ENCODE data around the gene ATG7.

ATG7 gene

GRCh38 chr3:11559816-11560633, 287.8 kb downstream of the ATG7 start:
- H3K4me3 ChIP-seq (ENCODE audit: low read depth, low read length): no peak overlapping the region
- in situ Hi-C loops (cut with HindIII; ENCODE audit: low sequenced_read_pairs): loop anchor here (25.0 kb wide), 1 partner anchor 173 kb away; no protein-coding TSS in a partner anchor
- no peak for TF ChIP-seq CTCF (IDR thresholded peaks at IDR 0.05; ENCODE audit: low read depth, low read length, missing control alignments)
- no peak for DNase-seq (ENCODE audit: low read depth)

- H3K4me3 ChIP-seq (ENCODE audit: low read depth, low read length): no peak overlapping the region
- no peak for TF ChIP-seq CTCF (IDR thresholded peaks at IDR 0.05; ENCODE audit: low read depth, low read length, missing control alignments)
- in situ Hi-C loops (cut with HindIII; ENCODE audit: low sequenced_read_pairs): loop anchor here (25.0 kb wide), 1 partner anchor 173 kb away; no protein-coding TSS in a partner anchor
- DNase-seq (ENCODE audit: low read depth): no peak
These were observed 288.5 kb downstream of the ATG7 start for GRCh38 chr3:11560746-11561145.

GRCh38 chr3:11562277-11562881, 290.2 kb downstream of the ATG7 start:
- DNase-seq (ENCODE audit: low read depth): no peak
- in situ Hi-C loops (cut with HindIII; ENCODE audit: low sequenced_read_pairs): loop anchor here (25.0 kb wide), 1 partner anchor 175 kb away; no protein-coding TSS in a partner anchor
- TF ChIP-seq CTCF (IDR thresholded peaks at IDR 0.05; ENCODE audit: low read depth, low read length, missing control alignments): no peak
- H3K4me3 ChIP-seq (ENCODE audit: low read depth, low read length): no peak overlapping the region

DNA sequence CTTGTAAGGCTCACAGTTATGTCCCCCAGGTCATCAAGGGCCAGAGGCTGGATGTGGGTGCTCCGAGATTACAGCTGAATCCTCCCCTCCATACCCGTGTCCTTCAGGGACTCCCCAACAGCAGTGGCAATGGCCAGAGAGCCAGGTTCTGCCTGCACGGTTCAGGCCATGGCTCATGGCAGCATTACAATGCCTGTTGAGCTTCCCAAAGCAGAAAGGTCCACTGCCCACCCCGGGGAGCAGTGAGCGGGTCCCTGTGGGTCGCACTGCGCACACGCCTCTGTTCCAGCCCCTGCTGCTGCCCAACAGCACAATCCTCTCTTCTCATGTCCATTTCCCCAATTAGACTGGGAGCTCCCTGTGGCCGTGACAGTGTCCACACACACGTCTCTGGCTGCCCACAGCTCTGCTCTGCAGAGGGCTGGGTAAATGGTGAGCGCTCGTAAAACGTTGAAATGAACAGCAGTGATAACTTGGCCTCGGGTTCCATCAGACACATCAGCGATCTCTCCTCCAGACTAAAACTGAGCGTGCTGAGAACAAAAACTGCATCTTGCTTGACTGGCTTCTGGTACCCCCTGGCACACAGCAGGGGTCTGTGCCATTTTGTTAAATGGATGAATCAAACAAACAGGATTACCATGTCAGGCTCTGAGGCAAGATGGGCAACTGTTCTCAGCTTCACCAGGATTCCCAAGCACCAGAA, 291.1 kb downstream of the ATG7 start:
- in situ Hi-C loops (cut with HindIII; ENCODE audit: low sequenced_read_pairs): loop anchor here (25.0 kb wide), 1 partner anchor 176 kb away; no protein-coding TSS in a partner anchor
- no peak for TF ChIP-seq CTCF (IDR thresholded peaks at IDR 0.05; ENCODE audit: low read depth, low read length, missing control alignments)
- DNase-seq (ENCODE audit: low read depth): no peak
- no peak overlapping the region for H3K4me3 ChIP-seq (ENCODE audit: low read depth, low read length)

DNA sequence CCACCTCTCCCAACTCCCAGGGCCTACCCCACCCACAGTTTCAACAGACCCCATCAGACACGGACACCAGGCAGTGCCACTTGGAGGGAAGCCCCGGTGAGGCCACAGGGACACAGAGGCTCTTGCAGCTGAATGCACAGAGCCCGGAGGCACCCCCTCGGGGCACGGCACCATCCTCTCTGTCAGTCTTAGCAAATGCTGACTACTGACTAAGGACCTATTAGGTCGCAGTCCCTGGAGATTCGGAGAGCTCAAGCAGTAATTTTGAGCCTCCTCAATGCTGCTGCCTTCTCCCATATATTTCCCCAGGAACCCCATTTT, 291.6 kb downstream of the ATG7 start:
- in situ Hi-C loops (cut with HindIII; ENCODE audit: low sequenced_read_pairs): loop anchor here (25.0 kb wide), 1 partner anchor 177 kb away; no protein-coding TSS in a partner anchor
- DNase-seq (ENCODE audit: low read depth): no peak
- no peak for TF ChIP-seq CTCF (IDR thresholded peaks at IDR 0.05; ENCODE audit: low read depth, low read length, missing control alignments)
- H3K4me3 ChIP-seq (ENCODE audit: low read depth, low read length): no peak overlapping the region

DNA sequence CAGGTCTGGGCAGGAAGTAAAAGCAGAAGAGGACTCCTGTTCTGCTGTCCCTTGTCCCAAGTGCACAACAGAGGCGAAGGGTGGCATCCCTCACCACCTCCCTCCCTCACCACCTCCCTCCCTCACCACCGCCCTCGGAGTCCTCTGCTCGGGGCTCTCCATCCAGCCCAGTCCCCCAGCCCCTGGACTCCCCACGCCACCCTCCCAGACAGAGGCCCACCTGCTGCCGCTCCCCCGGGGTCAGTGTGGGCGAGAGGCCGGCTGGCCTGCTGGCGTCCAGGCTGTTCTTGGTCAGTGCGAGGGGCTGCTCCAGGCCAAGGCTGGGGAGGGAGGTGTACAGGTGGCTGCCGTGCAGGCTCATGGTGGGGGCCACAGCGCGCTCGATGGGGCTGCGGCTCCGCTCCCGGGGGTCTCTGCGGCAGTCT, 292.4 kb downstream of the ATG7 start:
- in situ Hi-C loops (cut with HindIII; ENCODE audit: low sequenced_read_pairs): loop anchor here (25.0 kb wide), 1 partner anchor 177 kb away; no protein-coding TSS in a partner anchor
- H3K4me3 ChIP-seq (ENCODE audit: low read depth, low read length): no peak overlapping the region
- DNase-seq (ENCODE audit: low read depth): no peak
- TF ChIP-seq CTCF (IDR thresholded peaks at IDR 0.05; ENCODE audit: low read depth, low read length, missing control alignments): no peak

Data from astrocyte of the cerebellum (primary cell).